HPDE6-E6E7 (cell line): Measurements from ENCODE around the gene TRIM46.
"Not testable (repeated sequence)": the region's sequence is repeated elsewhere in the genome, so short reads cannot be mapped to it uniquely, and the experiment has no call there.

ENCODE experiments used
- DNase-seq: peaks from one replicate; pipeline ENCODE4 v3.0.0; 2011; ENCODE audit warnings: missing footprints; ENCODE audit errors: extremely low spot score

TRIM46 gene

GRCh38 chr1:155205035-155205434 is 31.4 kb downstream of the TRIM46 start:
- no peak for DNase-seq

- no peak for DNase-seq
Measured at GRCh38 chr1:155205969-155206593, 32.4 kb downstream of the TRIM46 start.

GRCh38 chr1:155206891-155207805 is 33.5 kb downstream of the TRIM46 start:
- DNase-seq = peak; percentile 87

GRCh38 chr1:155207806-155208540 is 34.3 kb downstream of the TRIM46 start, which contains the start of gene THBS3:
Gene THBS3, minus strand, starts transcription at chr1:155207897. Its CDS starts 21 bp downstream, at chr1:155207876.
- DNase-seq = no peak

GRCh38 chr1:155208541-155209311 is 35.1 kb downstream of the TRIM46 start, which contains the start of gene MTX1:
Gene MTX1, plus strand, starts transcription at chr1:155208695. Its CDS starts 110 bp downstream, at chr1:155208805.
- DNase-seq = peak; percentile 66

GRCh38 chr1:155209312-155209721 is 35.7 kb downstream of the TRIM46 start:
- DNase-seq = no peak

GRCh38 chr1:155210314-155211104 is 36.9 kb downstream of the TRIM46 start:
- DNase-seq = no peak

GRCh38 chr1:155211381-155212050 is 37.9 kb downstream of the TRIM46 start:
- DNase-seq = not testable (repeated sequence)

- DNase-seq = not testable (repeated sequence)
Measured at GRCh38 chr1:155212051-155212440, 38.4 kb downstream of the TRIM46 start.

- not testable (repeated sequence) for DNase-seq
Measured at GRCh38 chr1:155214702-155215101, 41.1 kb downstream of the TRIM46 start.

GRCh38 chr1:155218854-155219591 is 45.4 kb downstream of the TRIM46 start:
- no peak for DNase-seq

GRCh38 chr1:155219592-155220031 is 46.0 kb downstream of the TRIM46 start:
- DNase-seq = no peak

- not testable (repeated sequence) for DNase-seq
Measured at GRCh38 chr1:155220211-155220965, 46.7 kb downstream of the TRIM46 start.

- DNase-seq = no peak
Measured at GRCh38 chr1:155223047-155223446, 49.4 kb downstream of the TRIM46 start.

- DNase-seq = not testable (repeated sequence)
Measured at GRCh38 chr1:155225404-155225759, 51.7 kb downstream of the TRIM46 start.

- DNase-seq = peak; percentile 64
Measured at GRCh38 chr1:155226188-155226909, 52.7 kb downstream of the TRIM46 start.

- no peak for DNase-seq
Measured at GRCh38 chr1:155226910-155227260, 53.2 kb downstream of the TRIM46 start.
